ENCODE measurements around the gene OR2G6. TPM values are rescaled to one million over a fixed set of nuclear protein-coding genes. Genes with fewer than 3 reads are reported as not detected.
A peak's percentile ranks its signal among the peaks of the same experiment; 100 is the strongest.
"Not testable (repeated sequence)": the region's sequence is repeated elsewhere in the genome, so short reads cannot be mapped to it uniquely, and the experiment has no call there.

OR2G6 gene
- total RNA-seq, 2 donors from 2014 or later, result not detected

DNA sequence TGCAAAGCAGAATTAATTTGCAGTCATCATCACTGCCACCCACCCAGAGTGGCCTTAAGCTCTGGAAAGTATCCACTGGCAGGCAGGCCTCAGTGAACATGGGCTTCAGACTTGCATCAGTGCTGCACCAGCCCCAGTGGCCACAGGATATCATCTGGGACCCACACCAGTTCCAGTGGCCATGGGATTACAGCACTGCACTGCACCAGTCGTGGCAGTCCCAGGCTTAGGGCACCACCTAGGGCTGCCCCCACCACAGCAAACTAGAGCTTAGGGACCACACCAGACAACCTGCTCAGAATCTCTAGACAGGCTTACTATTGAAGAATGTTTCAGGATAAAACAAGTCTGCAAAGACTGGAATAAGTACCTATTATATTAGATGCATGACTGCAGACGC, 39.5 kb downstream of the OR2G6 start:
- H3K27me3 Mint-ChIP-seq; H3K27ac Mint-ChIP-seq; H3K4me3 Mint-ChIP-seq; DNase-seq; H3K9me3 ChIP-seq (ENCODE audit: control insufficient read depth, low read length, poor library complexity, severe bottlenecking); H3K36me3 Mint-ChIP-seq (ENCODE audit: low read depth); H3K4me1 Mint-ChIP-seq; ATAC-seq: not testable (repeated sequence)

- DNase-seq; H3K4me3 Mint-ChIP-seq; H3K9me3 ChIP-seq (ENCODE audit: control insufficient read depth, low read length, poor library complexity, severe bottlenecking); ATAC-seq; H3K27me3 Mint-ChIP-seq; H3K4me1 Mint-ChIP-seq; H3K27ac Mint-ChIP-seq; H3K36me3 Mint-ChIP-seq (ENCODE audit: low read depth): not testable (repeated sequence)
These were observed 43.2 kb downstream of the OR2G6 start for GRCh38 chr1:248551027-248551426.

DNA sequence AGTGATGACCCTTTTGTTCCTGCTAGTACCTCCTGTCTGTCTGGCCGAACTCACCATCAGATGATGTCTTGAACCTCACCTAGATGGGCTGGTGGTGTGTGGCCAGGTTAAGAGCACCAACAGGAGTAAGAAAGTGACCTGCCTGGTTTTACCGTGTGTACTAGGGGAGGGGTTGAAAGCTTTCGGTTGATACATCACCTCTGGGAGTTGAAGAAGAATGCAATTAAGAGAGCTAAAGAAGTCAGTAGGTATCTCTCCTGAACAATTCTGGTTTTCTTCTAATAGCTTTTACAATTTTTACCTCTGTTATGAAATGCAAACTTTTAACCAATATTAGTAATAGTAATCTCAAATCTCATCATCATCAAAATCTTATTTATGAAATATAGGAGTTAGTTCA, 54.8 kb downstream of the OR2G6 start, which contains the start of gene OR2T29:
Gene OR2T29 (minus strand): TSS at position 101 of the 400 bp plus-strand sequence. CDS start 3,281 bp downstream, outside the sequence.
- H3K27ac Mint-ChIP-seq; H3K4me3 Mint-ChIP-seq; H3K27me3 Mint-ChIP-seq; ATAC-seq; DNase-seq; H3K36me3 Mint-ChIP-seq (ENCODE audit: low read depth); H3K9me3 ChIP-seq (ENCODE audit: control insufficient read depth, low read length, poor library complexity, severe bottlenecking); H3K4me1 Mint-ChIP-seq: not testable (repeated sequence)

GRCh38 chr1:248565530-248566373, 57.9 kb downstream of the OR2G6 start:
- peak; percentile 79 for ATAC-seq
- not testable (repeated sequence) for H3K4me1 Mint-ChIP-seq; H3K9me3 ChIP-seq (ENCODE audit: control insufficient read depth, low read length, poor library complexity, severe bottlenecking); H3K27me3 Mint-ChIP-seq; DNase-seq; H3K36me3 Mint-ChIP-seq (ENCODE audit: low read depth)
- Mint-ChIP-seq H3K4me3 (peak overlapping the region; percentile 97), H3K27ac (peak overlapping the region; percentile 94)

DNA sequence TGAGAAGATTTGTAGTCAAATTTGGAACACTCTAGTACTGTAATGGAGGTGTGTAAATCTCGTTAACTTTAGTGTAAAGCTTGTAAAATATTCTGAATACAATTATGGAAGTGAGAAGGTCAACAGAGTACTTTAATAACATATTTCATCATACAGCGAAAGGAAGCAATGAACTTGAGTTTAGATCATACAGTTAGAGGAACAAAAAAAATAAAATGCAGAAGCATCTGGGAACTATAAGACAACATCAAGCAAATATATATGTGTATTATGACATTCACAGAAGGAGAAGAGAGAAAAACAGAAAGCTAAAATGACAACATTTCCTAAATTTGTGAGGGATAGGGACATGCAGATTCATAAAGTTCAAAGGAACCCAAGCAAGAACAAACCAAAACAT, 61.2 kb downstream of the OR2G6 start:
- H3K4me3 Mint-ChIP-seq; H3K27me3 Mint-ChIP-seq; H3K36me3 Mint-ChIP-seq (ENCODE audit: low read depth); H3K27ac Mint-ChIP-seq; DNase-seq; H3K4me1 Mint-ChIP-seq; ATAC-seq; H3K9me3 ChIP-seq (ENCODE audit: control insufficient read depth, low read length, poor library complexity, severe bottlenecking): not testable (repeated sequence)

- ATAC-seq; H3K27me3 Mint-ChIP-seq; H3K36me3 Mint-ChIP-seq (ENCODE audit: low read depth); H3K4me3 Mint-ChIP-seq; H3K27ac Mint-ChIP-seq; DNase-seq; H3K9me3 ChIP-seq (ENCODE audit: control insufficient read depth, low read length, poor library complexity, severe bottlenecking); H3K4me1 Mint-ChIP-seq: not testable (repeated sequence)
These were observed 62.9 kb downstream of the OR2G6 start for GRCh38 chr1:248570811-248571210.

- H3K27me3 Mint-ChIP-seq; H3K27ac Mint-ChIP-seq; DNase-seq; H3K4me1 Mint-ChIP-seq; H3K4me3 Mint-ChIP-seq; H3K9me3 ChIP-seq (ENCODE audit: control insufficient read depth, low read length, poor library complexity, severe bottlenecking); ATAC-seq; H3K36me3 Mint-ChIP-seq (ENCODE audit: low read depth): not testable (repeated sequence)
These were observed 64.2 kb downstream of the OR2G6 start for GRCh38 chr1:248572049-248572448.

DNA sequence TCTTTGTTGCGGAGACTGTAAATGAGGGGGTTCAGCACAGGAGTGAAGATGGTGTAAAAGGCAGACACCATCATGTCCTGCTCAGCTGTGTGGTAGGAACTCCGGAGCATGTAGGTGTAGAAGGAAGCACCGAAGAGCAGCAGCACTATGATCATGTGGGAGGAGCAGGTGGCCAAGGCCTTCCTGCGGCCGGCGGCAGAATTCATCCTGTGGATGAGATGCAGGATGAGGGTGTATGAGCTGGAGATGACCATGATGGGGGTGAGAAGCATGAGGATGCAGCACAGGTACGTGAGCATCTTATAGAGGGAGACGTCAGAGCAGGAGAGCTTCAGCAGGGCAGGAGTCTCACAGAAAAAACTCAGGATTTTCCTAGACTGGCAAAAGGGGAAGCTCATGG, 66.0 kb downstream of the OR2G6 start:
- H3K27ac Mint-ChIP-seq, result not testable (repeated sequence)

GRCh38 chr1:248574657-248575056, 66.8 kb downstream of the OR2G6 start, which contains the start of gene OR2T34:
Gene OR2T34 (minus strand): TSS chr1:248574757. CDS start chr1:248574757, 0 bp downstream.
- DNase-seq; H3K27me3 Mint-ChIP-seq; H3K4me1 Mint-ChIP-seq; H3K27ac Mint-ChIP-seq; H3K9me3 ChIP-seq (ENCODE audit: control insufficient read depth, low read length, poor library complexity, severe bottlenecking); ATAC-seq; H3K4me3 Mint-ChIP-seq; H3K36me3 Mint-ChIP-seq (ENCODE audit: low read depth): not testable (repeated sequence)

More for the DNA sequence above, 66.0 kb downstream of the OR2G6 start:
- not testable (repeated sequence) for H3K9me3 ChIP-seq (ENCODE audit: control insufficient read depth, low read length, poor library complexity, severe bottlenecking); ATAC-seq; H3K27me3 Mint-ChIP-seq; H3K4me3 Mint-ChIP-seq; H3K36me3 Mint-ChIP-seq (ENCODE audit: low read depth); H3K4me1 Mint-ChIP-seq; DNase-seq

DNA sequence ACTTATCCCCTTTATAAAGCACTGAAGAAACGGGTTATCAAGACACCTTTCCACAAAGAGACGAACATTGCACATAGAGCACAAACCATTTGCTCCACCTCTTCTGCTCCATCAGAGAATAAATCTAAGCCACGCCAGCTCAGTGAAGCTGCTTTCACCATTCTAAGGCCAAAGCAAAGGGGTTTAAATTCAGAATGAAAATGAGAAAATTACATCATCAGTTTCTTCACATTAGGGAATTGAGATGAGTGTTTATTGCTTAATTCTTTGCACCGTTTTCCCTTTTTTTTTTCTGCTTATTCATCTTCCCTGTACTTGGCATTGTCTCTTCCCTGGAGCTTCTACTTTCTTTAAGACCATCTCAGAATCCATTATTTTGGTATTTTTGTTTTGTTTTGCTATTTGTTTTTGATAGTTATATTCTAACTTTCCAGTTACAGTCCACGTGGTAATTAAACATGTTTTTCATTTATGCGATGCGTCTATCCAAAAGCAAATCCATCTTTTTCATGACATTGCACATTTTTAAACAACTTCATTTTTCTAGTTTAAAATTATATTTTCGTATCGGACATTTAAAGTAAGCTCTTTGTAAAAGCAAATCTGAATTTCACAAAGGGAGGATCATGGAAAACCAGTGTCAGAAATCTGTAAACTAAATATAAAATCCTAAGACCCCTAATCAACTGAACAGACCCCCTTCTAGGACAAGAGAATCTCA, 68.5 kb downstream of the OR2G6 start:
- ATAC-seq (no peak), DNase-seq (no peak)
- H3K4me1 Mint-ChIP-seq, result no peaks in the 10 kb centered on the region
- no peaks in the 10 kb centered on the region for H3K36me3 Mint-ChIP-seq (ENCODE audit: low read depth)
- no peak overlapping the region for H3K27ac Mint-ChIP-seq
- H3K27me3 Mint-ChIP-seq, result no peaks in the 10 kb centered on the region
- H3K4me3 Mint-ChIP-seq, result no peak overlapping the region
- no peaks in the 10 kb centered on the region for H3K9me3 ChIP-seq (ENCODE audit: control insufficient read depth, low read length, poor library complexity, severe bottlenecking)

Other genes starting within 250 kb of the OR2G6 start
- gene OR2T33, start 230.1 kb upstream of the OR2G6 start, total RNA-seq, result not detected
- gene OR2T12, start 204.6 kb upstream of the OR2G6 start, total RNA-seq, result not detected
- not detected for gene OR2M7, start 183.5 kb upstream of the OR2G6 start, total RNA-seq
- gene OR14C36, start 159.3 kb upstream of the OR2G6 start, total RNA-seq, result not detected
- not detected for gene OR2T4, start 146.4 kb upstream of the OR2G6 start, total RNA-seq
- gene OR2T6, start 132.3 kb upstream of the OR2G6 start, total RNA-seq, result not detected
- gene OR2T1, start 105.0 kb upstream of the OR2G6 start, total RNA-seq, result not detected
- under 1 TPM in 1 of 2 donors, not detected in 1; 0.15 TPM for gene OR2T2, start 62.4 kb upstream of the OR2G6 start, total RNA-seq
- not detected for gene OR2T3, start 34.7 kb upstream of the OR2G6 start, total RNA-seq
- gene OR2T5, start 19.5 kb upstream of the OR2G6 start, total RNA-seq, result not detected
- gene OR2T29, start 54.7 kb downstream of the OR2G6 start, total RNA-seq, result not detected
- gene OR2T34, start 66.7 kb downstream of the OR2G6 start, total RNA-seq, result not detected
- not detected for gene OR2T10, start 89.6 kb downstream of the OR2G6 start, total RNA-seq
- not detected for gene OR2T11, start 127.0 kb downstream of the OR2G6 start, total RNA-seq
- gene OR2T35, start 137.2 kb downstream of the OR2G6 start, total RNA-seq, result not detected
- not detected for gene OR2T27, start 147.5 kb downstream of the OR2G6 start, total RNA-seq
- not detected for gene OR14I1, start 194.7 kb downstream of the OR2G6 start, total RNA-seq
- not detected for gene LYPD8, start 247.7 kb downstream of the OR2G6 start, total RNA-seq